22Rv1 (cell line): ENCODE data around the gene EPYC.

Experiments used
- H3K27ac ChIP-seq: fragments of 450-650 bp; 2 replicates; pipeline ENCODE4 v1.5.1; 2017
- ZFX ChIP-seq: fragments of 450-650 bp; IDR thresholded peaks from 2 replicates; pipeline ENCODE4 v1.6.1; 2017; ENCODE audit warnings: antibody characterized with exemption, borderline replicate concordance
- TF ChIP-seq, protein P1 (sequence below): fragments of 450-650 bp; IDR thresholded peaks from 2 replicates; pipeline ENCODE4 v1.5.1; 2017; ENCODE audit warnings: mild to moderate bottlenecking

The EPYC gene

DNA sequence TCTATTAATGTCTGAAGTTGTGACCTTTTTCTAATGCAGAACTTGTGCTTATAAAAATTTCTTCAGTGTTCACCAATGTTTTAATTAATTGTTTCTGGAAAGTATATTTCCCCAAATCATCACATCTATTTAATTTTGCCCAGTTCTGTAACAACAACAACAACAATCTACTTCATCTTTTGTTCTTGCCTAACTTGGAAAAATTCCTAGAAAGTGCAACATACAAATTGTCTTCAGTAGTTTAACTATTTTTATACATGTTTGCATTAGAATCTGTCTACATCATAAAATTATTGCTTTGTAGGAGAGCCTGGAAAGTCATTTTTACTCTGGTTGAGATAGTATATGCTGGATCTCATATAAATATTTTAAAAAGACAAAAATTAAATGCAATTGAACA is 88.3 kb downstream of the EPYC start:
- no peak overlapping the region for H3K27ac ChIP-seq
- TF ChIP-seq ZFX = no peak
- TF ChIP-seq, protein P1, sequence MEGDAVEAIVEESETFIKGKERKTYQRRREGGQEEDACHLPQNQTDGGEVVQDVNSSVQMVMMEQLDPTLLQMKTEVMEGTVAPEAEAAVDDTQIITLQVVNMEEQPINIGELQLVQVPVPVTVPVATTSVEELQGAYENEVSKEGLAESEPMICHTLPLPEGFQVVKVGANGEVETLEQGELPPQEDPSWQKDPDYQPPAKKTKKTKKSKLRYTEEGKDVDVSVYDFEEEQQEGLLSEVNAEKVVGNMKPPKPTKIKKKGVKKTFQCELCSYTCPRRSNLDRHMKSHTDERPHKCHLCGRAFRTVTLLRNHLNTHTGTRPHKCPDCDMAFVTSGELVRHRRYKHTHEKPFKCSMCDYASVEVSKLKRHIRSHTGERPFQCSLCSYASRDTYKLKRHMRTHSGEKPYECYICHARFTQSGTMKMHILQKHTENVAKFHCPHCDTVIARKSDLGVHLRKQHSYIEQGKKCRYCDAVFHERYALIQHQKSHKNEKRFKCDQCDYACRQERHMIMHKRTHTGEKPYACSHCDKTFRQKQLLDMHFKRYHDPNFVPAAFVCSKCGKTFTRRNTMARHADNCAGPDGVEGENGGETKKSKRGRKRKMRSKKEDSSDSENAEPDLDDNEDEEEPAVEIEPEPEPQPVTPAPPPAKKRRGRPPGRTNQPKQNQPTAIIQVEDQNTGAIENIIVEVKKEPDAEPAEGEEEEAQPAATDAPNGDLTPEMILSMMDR = no peak

DNA sequence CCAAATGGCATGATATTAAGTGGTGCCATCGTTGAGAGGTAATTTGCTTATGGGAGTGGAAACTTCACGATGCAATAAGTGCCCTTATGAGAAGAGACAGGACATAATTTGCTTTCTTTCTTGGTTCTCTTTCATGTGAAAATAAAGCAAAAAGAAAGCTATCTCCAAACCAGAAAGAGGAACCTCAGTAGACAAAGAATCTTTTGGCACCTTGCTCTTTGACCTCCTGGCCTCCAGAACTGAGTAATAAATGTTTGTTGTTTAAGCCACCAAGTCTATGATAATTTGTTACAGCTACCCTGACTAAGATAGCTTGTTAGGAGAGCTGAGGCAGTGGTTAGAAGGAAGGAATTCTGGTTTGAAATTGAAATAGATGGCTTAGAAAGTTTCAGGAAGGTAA is 89.4 kb downstream of the EPYC start:
- H3K27ac ChIP-seq = no peak overlapping the region
- TF ChIP-seq, protein P1 = no peak
- TF ChIP-seq ZFX = no peak
